ENCODE measurements around the gene CERT1. TPM values are rescaled to one million over a fixed set of nuclear protein-coding genes. Genes with fewer than 3 reads are reported as not detected.
"Not testable (repeated sequence)": the region's sequence is repeated elsewhere in the genome, so short reads cannot be mapped to it uniquely, and the experiment has no call there.

The CERT1 gene
- total RNA-seq: 10 to 100 TPM; 23.3 to 32.3 (median 30.6) TPM

GRCh38 chr5:75511435-75512382 is at the start of gene CERT1, which contains the start of gene POLK:
TSS of gene CERT1 (minus strand) at chr5:75511629. CDS start at chr5:75511207, 422 bp downstream.
TSS of gene POLK (plus strand) at chr5:75511891.
- DNase-seq (ENCODE audit: low spot score in 2 of 2): peak; percentile 97 to 99
- peak within 1 kb of the TSS; percentile 73 for H3K4me3 ChIP-seq (ENCODE audit: low read depth, poor library complexity, severe bottlenecking)
- 1% methylated on average over 69 to 71 of the region's 71 CpGs for WGBS, 2 donors
- TF ChIP-seq POLR2A (IDR thresholded peaks at IDR 0.05) (peak in 1 of 2 donors; percentile 55), CTCF (IDR thresholded peaks at IDR 0.05) (no peak)
- intact Hi-C loops (cut with DNase I; ENCODE audit: low total_unique reads): loop anchor here (10.0 kb wide), 1 partner anchor 177 kb away; the partner anchor contains the start of gene HMGCR

GRCh38 chr5:75560655-75561054 is 49.2 kb upstream of the CERT1 start:
- H3K4me3 ChIP-seq (ENCODE audit: low read depth, poor library complexity, severe bottlenecking); intact Hi-C loops (cut with DNase I; ENCODE audit: low total_unique reads); DNase-seq (ENCODE audit: low spot score in 2 of 2): not testable (repeated sequence)
- WGBS, 2 donors: 97% methylated on average over 1 of the region's 1 CpG

GRCh38 chr5:75558981-75559632 is 47.7 kb upstream of the CERT1 start:
- no peak for TF ChIP-seq POLR2A (IDR thresholded peaks at IDR 0.05)
- no peak for TF ChIP-seq CTCF (IDR thresholded peaks at IDR 0.05)
- no peak overlapping the region for H3K4me3 ChIP-seq (ENCODE audit: low read depth, poor library complexity, severe bottlenecking)
- WGBS, 2 donors: 35 to 40% methylated on average over 4 of the region's 4 CpGs
- intact Hi-C loops (cut with DNase I; ENCODE audit: low total_unique reads): no loop called here
- DNase-seq (ENCODE audit: low spot score in 2 of 2): no peak

GRCh38 chr5:75558221-75558620 is 46.8 kb upstream of the CERT1 start:
- 81 to 94% methylated on average over 1 of the region's 1 CpG for WGBS, 2 donors
- intact Hi-C loops (cut with DNase I; ENCODE audit: low total_unique reads): no loop called here
- H3K4me3 ChIP-seq (ENCODE audit: low read depth, poor library complexity, severe bottlenecking): no peak overlapping the region
- TF ChIP-seq POLR2A (IDR thresholded peaks at IDR 0.05) (no peak), CTCF (IDR thresholded peaks at IDR 0.05) (no peak)
- no peak for DNase-seq (ENCODE audit: low spot score in 2 of 2)

- H3K4me3 ChIP-seq (ENCODE audit: low read depth, poor library complexity, severe bottlenecking): no peak overlapping the region
- DNase-seq (ENCODE audit: low spot score in 2 of 2): no peak
- WGBS, 2 donors: 88 to 98% methylated on average over 1 of the region's 1 CpG
- intact Hi-C loops (cut with DNase I; ENCODE audit: low total_unique reads): no loop called here
- TF ChIP-seq POLR2A (IDR thresholded peaks at IDR 0.05) (no peak), CTCF (IDR thresholded peaks at IDR 0.05) (no peak)
Measured at GRCh38 chr5:75553358-75553757, 41.9 kb upstream of the CERT1 start.

- no peak for DNase-seq (ENCODE audit: low spot score in 2 of 2)
- intact Hi-C loops (cut with DNase I; ENCODE audit: low total_unique reads): no loop called here
- no peak overlapping the region for H3K4me3 ChIP-seq (ENCODE audit: low read depth, poor library complexity, severe bottlenecking)
- WGBS, 2 donors: 65 to 72% methylated on average over 2 of the region's 2 CpGs
- TF ChIP-seq POLR2A (IDR thresholded peaks at IDR 0.05): no peak
- no peak for TF ChIP-seq CTCF (IDR thresholded peaks at IDR 0.05)
Measured at GRCh38 chr5:75552764-75553163, 41.3 kb upstream of the CERT1 start.
